CD4-positive, CD25-positive, alpha-beta regulatory T cell (primary cell): ENCODE data around the gene TRIM14. TPM values are rescaled to one million over a fixed set of nuclear protein-coding genes. Genes with fewer than 3 reads are reported as not detected.

Source experiments
- ATAC-seq, 2 donors: fragments of 150-1000 bp; cut with Tn5 transposase; one replicate each; pipeline ENCODE4 v1.10.0; 2021; ENCODE audit warnings: low read depth in 2 of 2, moderate number of reproducible peaks in 2 of 2, moderate library complexity in 1 of 2
- DNase-seq, 3 donors: peaks; one replicate each; pipeline versions ENCODE4 v3.0.0 to v3.0.0-alpha.2; 2012 to 2022; ENCODE audit warnings: mixed read lengths in 1 of 3
- H3K27ac ChIP-seq: one replicate; pipeline ENCODE4 v1.7.0; 2013; ENCODE audit warnings: mild to moderate bottlenecking, low read length; ENCODE audit not compliant: insufficient read depth, poor library complexity, severe bottlenecking
- H3K27me3 ChIP-seq: one replicate; pipeline ENCODE4 v1.7.0; 2013; ENCODE audit warnings: low read length; ENCODE audit not compliant: control insufficient read depth, insufficient read depth
- H3K36me3 ChIP-seq: one replicate; pipeline ENCODE4 v1.7.0; 2013; ENCODE audit warnings: mild to moderate bottlenecking, low read length, moderate library complexity; ENCODE audit not compliant: control insufficient read depth, insufficient read depth
- H3K4me1 ChIP-seq: 2 replicates; pipeline ENCODE4 v1.7.0; 2013; ENCODE audit warnings: mild to moderate bottlenecking, low read length; ENCODE audit not compliant: insufficient read depth, control insufficient read depth, poor library complexity, severe bottlenecking
- H3K4me3 ChIP-seq: one replicate; pipeline ENCODE4 v1.7.0; 2013; ENCODE audit warnings: low read depth, mild to moderate bottlenecking, low read length, moderate library complexity
- H3K9me3 ChIP-seq, 2 experiments: 1 replicate in 1 of 2; 2 replicates in 1 of 2; pipeline ENCODE4 v1.7.0; 2013; ENCODE audit warnings: low read length in 2 of 2, mild to moderate bottlenecking in 1 of 2, moderate library complexity in 1 of 2; ENCODE audit not compliant: control insufficient read depth in 2 of 2
- H3K27ac Mint-ChIP-seq, 3 donors: one replicate each; pipeline ENCODE4 v1.8.0; 2020 to 2022; ENCODE audit warnings: mild to moderate bottlenecking in 3 of 3, mixed read lengths in 3 of 3, moderate library complexity in 2 of 3
- H3K27me3 Mint-ChIP-seq: one replicate; pipeline ENCODE4 v1.8.0; 2022; ENCODE audit warnings: mild to moderate bottlenecking, mixed read lengths
- H3K36me3 Mint-ChIP-seq: one replicate; pipeline ENCODE4 v1.8.0; 2020; ENCODE audit warnings: mixed read lengths
- H3K4me1 Mint-ChIP-seq, 4 donors: one replicate each; pipeline ENCODE4 v1.8.0; 2020 to 2022; ENCODE audit warnings: mixed read lengths in 4 of 4, mild to moderate bottlenecking in 1 of 4
- H3K4me3 Mint-ChIP-seq, 4 donors: one replicate each; pipeline ENCODE4 v1.8.0; 2020 to 2022; ENCODE audit warnings: mild to moderate bottlenecking in 4 of 4, mixed read lengths in 4 of 4, moderate library complexity in 3 of 4
- H3K9me3 Mint-ChIP-seq, 7 donors: one replicate each; pipeline ENCODE4 v1.8.0; 2020 to 2022; ENCODE audit warnings: mixed read lengths in 7 of 7, mild to moderate bottlenecking in 3 of 7, moderate library complexity in 2 of 7
- polyA plus RNA-seq, 4 donors: library from polyadenylated mRNA; unstranded; fragments of 300-500 nt; fragmentation: Illumina TruSeq; gene quantifications; one replicate each; pipeline ENCODE4 v1.2.3, GENCODE V29; 2021
- total RNA-seq: library from RNA; stranded (reverse); gene quantifications from one replicate; pipeline ENCODE4 v1.2.3, GENCODE V29; 2022

TRIM14 gene
- total and polyA plus RNA-seq, 5 donors from 2014 or later, result 65.2 to 120 (median 81.1) TPM

DNA sequence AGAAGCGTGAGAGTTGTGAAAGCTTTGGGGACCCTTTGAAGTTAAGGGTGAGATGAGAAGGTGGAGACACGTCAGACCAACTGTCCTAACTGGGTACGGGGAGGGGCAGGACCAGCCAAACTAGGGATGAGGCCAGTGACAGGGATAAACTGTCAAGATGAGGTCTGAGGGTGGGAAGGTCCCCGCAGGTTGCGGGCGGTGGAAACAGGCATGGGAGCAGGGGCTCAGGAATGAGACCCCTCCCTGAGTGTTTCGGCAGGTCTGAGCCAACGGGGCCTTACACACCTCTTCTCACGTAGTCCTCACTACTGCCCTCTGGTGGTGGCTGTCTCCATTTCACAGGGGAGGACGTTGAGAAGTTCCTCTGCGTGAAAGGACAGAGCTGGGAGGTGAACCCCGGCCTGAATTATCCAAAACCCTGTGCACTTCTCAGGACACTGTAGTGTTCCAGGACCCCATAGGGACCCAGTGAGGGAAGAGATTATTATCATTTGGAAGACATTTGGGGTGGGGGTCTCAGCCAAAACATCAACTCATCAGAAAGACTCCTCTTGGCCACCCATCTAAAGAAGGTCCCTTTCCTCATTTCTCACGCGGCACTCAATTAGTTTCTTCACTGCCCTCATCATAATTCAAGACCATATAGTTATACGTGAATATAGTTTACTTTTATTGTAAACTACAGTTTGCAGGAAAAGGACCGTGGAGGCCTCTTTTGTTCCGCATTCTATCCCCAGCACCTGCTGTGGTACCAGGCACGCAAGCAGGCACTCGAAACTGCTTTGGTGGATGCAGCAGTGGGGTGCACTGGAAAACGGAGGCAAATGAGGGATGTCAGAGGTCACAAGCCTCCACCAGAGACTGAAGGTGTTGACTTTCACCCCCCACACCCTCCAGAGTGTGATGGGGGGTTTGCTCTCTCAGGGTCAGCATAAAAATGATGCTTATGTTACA lies 84.2 kb downstream of the TRIM14 start:
- Histone ChIP-seq H3K4me1 (peaks cover 6% of the 10 kb centered on the region), H3K4me3 (no peak overlapping the region), H3K9me3 (no peaks in the 10 kb centered on the region), H3K36me3 (no peaks in the 10 kb centered on the region), H3K27me3 (no peaks in the 10 kb centered on the region), H3K27ac (no peak overlapping the region)
- H3K9me3 Mint-ChIP-seq, result peaks cover 0 to 1% (median 0%) of the 10 kb centered on the region in 7 donors
- H3K4me3 Mint-ChIP-seq, result peak overlapping the region in 3 of 4 donors; percentile 33 to 48 (median 44)
- ATAC-seq, result peak; percentile 96 to 98
- H3K36me3 Mint-ChIP-seq, result no peaks in the 10 kb centered on the region
- peak overlapping the region in 2 of 3 donors; percentile 46 to 47 for H3K27ac Mint-ChIP-seq
- DNase-seq, result peak; percentile 82 to 90 (median 85)
- peaks cover 15% of the 10 kb centered on the region for H3K27me3 Mint-ChIP-seq
- peaks cover 0 to 8% (median 2%) of the 10 kb centered on the region in 4 donors for H3K4me1 Mint-ChIP-seq

DNA sequence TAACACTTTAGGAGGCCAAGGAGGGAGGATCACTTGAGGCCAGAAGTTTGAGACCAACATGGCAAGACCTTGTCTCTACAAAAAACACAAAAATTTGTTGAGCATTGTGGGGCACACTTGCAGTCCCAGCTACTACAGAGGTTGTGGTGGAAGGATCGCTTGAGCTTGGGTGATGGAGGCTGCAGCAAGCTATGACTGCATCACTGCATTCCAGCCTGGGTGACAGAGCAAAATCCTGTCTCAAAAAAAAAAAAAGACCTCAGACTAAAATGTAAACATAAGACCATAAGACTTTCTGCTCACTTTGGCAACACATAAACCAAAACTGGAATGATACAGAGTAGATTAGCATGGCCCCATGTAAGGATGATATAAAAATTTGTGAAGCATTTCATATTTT lies 87.1 kb downstream of the TRIM14 start:
- Histone ChIP-seq H3K4me3 (no peak overlapping the region), H3K27me3 (no peaks in the 10 kb centered on the region), H3K36me3 (no peaks in the 10 kb centered on the region), H3K9me3 (no peaks in the 10 kb centered on the region), H3K27ac (no peak overlapping the region), H3K4me1 (peaks cover 6% of the 10 kb centered on the region)
- no peaks in the 10 kb centered on the region for H3K9me3 Mint-ChIP-seq
- peaks cover 4% of the 10 kb centered on the region for H3K36me3 Mint-ChIP-seq
- H3K4me3 Mint-ChIP-seq, result no peak overlapping the region
- peaks cover 5% of the 10 kb centered on the region for H3K27me3 Mint-ChIP-seq
- DNase-seq, result no peak
- H3K27ac Mint-ChIP-seq, result no peak overlapping the region
- ATAC-seq, result no peak
- peaks cover 0 to 8% (median 2%) of the 10 kb centered on the region in 4 donors for H3K4me1 Mint-ChIP-seq

DNA sequence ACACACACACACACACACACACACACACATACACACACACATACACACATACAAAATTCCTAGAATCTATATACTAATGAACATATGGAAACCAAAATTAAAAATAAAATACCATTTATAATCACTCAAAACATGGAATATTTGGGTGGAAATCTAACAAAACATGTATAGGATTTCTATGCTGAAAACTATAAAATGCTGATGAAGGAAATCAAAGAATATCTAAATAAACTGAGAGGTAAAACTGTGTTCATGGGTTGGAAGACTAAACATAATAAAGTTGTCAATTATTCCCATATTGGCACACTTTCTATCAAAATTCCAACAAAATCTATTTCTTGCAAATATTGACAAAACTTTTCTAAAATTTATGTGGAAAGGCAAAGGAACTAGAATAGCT lies 87.9 kb downstream of the TRIM14 start:
- H3K4me3 Mint-ChIP-seq, result no peak overlapping the region
- H3K4me1 ChIP-seq, result peaks cover 6% of the 10 kb centered on the region
- H3K27me3 ChIP-seq, result no peaks in the 10 kb centered on the region
- peaks cover 0 to 8% (median 2%) of the 10 kb centered on the region in 4 donors for H3K4me1 Mint-ChIP-seq
- no peak for DNase-seq
- H3K9me3 ChIP-seq, result no peaks in the 10 kb centered on the region
- no peaks in the 10 kb centered on the region for H3K36me3 ChIP-seq
- H3K9me3 Mint-ChIP-seq, result no peaks in the 10 kb centered on the region
- no peak for ATAC-seq
- H3K27ac ChIP-seq, result no peak overlapping the region
- no peak overlapping the region for H3K27ac Mint-ChIP-seq
- H3K36me3 Mint-ChIP-seq, result peaks cover 7% of the 10 kb centered on the region
- no peak overlapping the region for H3K4me3 ChIP-seq
- peaks cover 5% of the 10 kb centered on the region for H3K27me3 Mint-ChIP-seq

DNA sequence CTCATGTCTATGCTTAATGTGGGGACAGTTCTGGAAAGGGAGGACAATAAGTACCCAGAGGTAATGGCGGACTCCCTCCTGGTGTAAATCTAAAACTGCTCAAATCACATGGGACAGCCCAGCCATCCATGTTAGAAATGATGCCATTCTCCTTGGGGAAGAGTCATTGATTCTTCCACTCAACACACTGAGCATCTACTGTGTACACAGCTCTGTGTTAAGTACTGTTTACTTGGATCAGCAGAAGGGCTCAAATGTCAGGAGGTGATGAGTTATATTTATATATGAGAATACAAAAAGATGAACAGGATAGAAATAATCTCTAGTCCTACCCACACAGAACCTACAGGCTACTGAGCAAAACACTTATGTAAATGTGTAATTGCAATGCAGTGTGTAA lies 94.3 kb downstream of the TRIM14 start:
- peak overlapping the region in 1 of 3 donors; percentile 10 for H3K27ac Mint-ChIP-seq

GRCh38 chr9:98022447-98022846 lies 96.6 kb downstream of the TRIM14 start:
- DNase-seq, result no peak
- H3K27ac Mint-ChIP-seq, result peak overlapping the region in 2 of 3 donors; percentile 55 to 66

More for the DNA sequence above, 94.3 kb downstream of the TRIM14 start:
- Mint-ChIP-seq H3K9me3 (no peaks in the 10 kb centered on the region), H3K27me3 (no peaks in the 10 kb centered on the region), H3K4me1 (peaks cover 0 to 6% (median 2%) of the 10 kb centered on the region in 4 donors), H3K4me3 (no peak overlapping the region), H3K36me3 (peaks cover 10% of the 10 kb centered on the region)
- no peaks in the 10 kb centered on the region for H3K4me1 ChIP-seq
- H3K27ac ChIP-seq, result no peak overlapping the region
- no peaks in the 10 kb centered on the region for H3K36me3 ChIP-seq
- no peak for DNase-seq
- no peak for ATAC-seq
- H3K4me3 ChIP-seq, result no peak overlapping the region
- H3K9me3 ChIP-seq, result no peaks in the 10 kb centered on the region
- H3K27me3 ChIP-seq, result no peaks in the 10 kb centered on the region

DNA sequence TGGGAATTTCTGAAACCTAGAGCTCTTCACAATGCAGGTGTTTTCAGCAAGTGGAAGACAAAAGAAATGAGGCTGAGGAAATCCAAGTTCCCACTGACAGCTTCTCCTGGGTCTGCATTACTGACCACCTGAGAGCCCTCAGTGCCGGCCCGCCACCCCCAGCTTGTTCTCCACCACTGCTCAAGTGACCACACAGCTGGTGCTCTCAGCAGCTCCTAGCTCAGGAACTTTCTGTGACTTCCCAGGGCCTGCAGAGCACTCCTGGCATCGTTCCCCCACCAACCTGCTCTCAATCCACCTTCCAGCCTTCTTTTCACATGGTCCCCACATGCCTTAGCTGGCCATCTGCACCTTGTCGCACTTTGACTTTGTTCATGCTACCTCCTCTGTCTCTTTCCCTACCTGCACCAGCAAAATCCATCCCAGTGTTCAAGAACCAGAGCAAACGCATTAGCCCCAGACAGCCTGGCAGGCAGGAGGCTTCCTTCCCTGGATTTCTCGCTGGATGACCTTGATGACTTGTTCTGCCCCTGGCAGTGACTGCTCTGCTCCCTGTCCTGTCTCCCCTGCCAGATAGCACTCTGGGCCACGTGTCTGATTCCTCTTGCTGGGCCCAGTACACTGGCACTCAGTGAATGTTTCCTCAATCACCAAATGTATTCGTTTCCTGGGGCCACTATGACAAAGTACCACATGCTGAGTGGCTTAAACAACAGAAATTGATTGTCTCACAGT lies 97.5 kb downstream of the TRIM14 start:
- Mint-ChIP-seq H3K9me3 (no peaks in the 10 kb centered on the region), H3K36me3 (peaks cover 25% of the 10 kb centered on the region), H3K27ac (peak overlapping the region; percentile 17 to 83 (median 63)), H3K4me3 (peak overlapping the region in 1 of 4 donors; percentile 3), H3K4me1 (peaks cover 0 to 6% (median 4%) of the 10 kb centered on the region in 4 donors), H3K27me3 (no peaks in the 10 kb centered on the region)
- Histone ChIP-seq H3K27me3 (no peaks in the 10 kb centered on the region), H3K4me1 (no peaks in the 10 kb centered on the region), H3K9me3 (no peaks in the 10 kb centered on the region), H3K4me3 (no peak overlapping the region), H3K36me3 (peaks cover 30% of the 10 kb centered on the region), H3K27ac (no peak overlapping the region)
- ATAC-seq, result no peak
- DNase-seq, result no peak

More at GRCh38 chr9:98022447-98022846, 96.6 kb downstream of the TRIM14 start:
- ATAC-seq, result no peak
- H3K27ac ChIP-seq, result no peak overlapping the region
- peaks cover 0 to 6% (median 3%) of the 10 kb centered on the region in 4 donors for H3K4me1 Mint-ChIP-seq
- H3K27me3 ChIP-seq, result no peaks in the 10 kb centered on the region
- no peaks in the 10 kb centered on the region for H3K27me3 Mint-ChIP-seq
- no peaks in the 10 kb centered on the region for H3K9me3 ChIP-seq
- H3K4me3 ChIP-seq, result no peak overlapping the region
- H3K36me3 Mint-ChIP-seq, result peaks cover 17% of the 10 kb centered on the region
- H3K4me3 Mint-ChIP-seq, result no peak overlapping the region
- no peaks in the 10 kb centered on the region for H3K9me3 Mint-ChIP-seq
- peaks cover 20% of the 10 kb centered on the region for H3K36me3 ChIP-seq
- no peaks in the 10 kb centered on the region for H3K4me1 ChIP-seq

DNA sequence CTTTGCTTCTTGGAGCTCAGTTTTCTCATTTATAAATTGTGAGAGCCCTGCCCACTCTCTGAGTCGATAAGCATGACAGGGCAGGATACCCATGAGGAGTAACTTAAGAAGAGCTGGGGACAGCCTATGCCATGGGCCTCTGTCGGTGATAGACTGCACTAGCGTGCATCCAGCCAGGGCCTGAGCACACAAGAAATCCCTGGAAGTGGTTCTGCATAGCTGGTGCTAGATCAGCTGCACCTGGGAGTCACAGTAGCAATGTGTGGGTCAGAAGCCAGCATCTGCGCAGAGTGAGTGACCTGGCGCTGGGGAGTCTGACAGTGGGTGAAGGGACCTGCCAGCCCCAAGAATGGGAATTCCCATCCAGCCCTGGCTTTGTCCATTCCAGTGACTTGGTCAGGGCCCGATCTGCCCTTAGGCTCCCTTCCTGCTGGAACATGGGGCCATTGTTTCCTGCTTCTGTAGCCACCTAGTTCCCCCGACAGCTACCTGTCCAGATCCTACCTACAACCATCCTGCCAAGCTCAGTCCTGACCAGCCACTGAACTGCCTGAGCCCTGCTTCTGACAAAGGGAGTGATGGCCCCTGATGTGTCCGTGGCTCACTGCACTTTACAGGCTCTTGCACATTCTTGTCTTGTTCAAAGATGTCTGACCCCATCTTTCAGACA lies 98.4 kb downstream of the TRIM14 start:
- peaks cover 39% of the 10 kb centered on the region for H3K36me3 ChIP-seq
- no peaks in the 10 kb centered on the region for H3K9me3 ChIP-seq
- no peaks in the 10 kb centered on the region for H3K27me3 ChIP-seq
- Mint-ChIP-seq H3K36me3 (peaks cover 28% of the 10 kb centered on the region), H3K4me3 (no peak overlapping the region), H3K27me3 (no peaks in the 10 kb centered on the region), H3K4me1 (peaks cover 0 to 6% (median 4%) of the 10 kb centered on the region in 4 donors), H3K9me3 (no peaks in the 10 kb centered on the region), H3K27ac (peak overlapping the region in 2 of 3 donors; percentile 15 to 46)
- no peaks in the 10 kb centered on the region for H3K4me1 ChIP-seq
- ATAC-seq (no peak), DNase-seq (no peak)
- H3K4me3 ChIP-seq, result no peak overlapping the region
- no peak overlapping the region for H3K27ac ChIP-seq
